A549 (cell line): Measurements from ENCODE around the gene CYP26B1.

Source experiments
- CTCF ChIP-seq: fragments of >200 bp; sonication (Bioruptor Twin); formaldehyde crosslinking; IDR thresholded peaks from 3 replicates; pipeline ENCODE4 v1.5.1; 2016
- JUN ChIP-seq, 2 experiments: fragments of >200 bp; sonication (Bioruptor Twin); formaldehyde crosslinking; IDR thresholded peaks; 2 replicates in 1 of 2; 3 replicates in 1 of 2; pipeline ENCODE4 v1.6.1; 2016 to 2017
- MAFK ChIP-seq: fragments of 450-650 bp; IDR thresholded peaks from 2 replicates; pipeline ENCODE4 v1.6.1; 2014; ENCODE audit not compliant: partially characterized antibody
- MAZ ChIP-seq: fragments of 150-350 bp; IDR thresholded peaks from 2 replicates; pipeline ENCODE4 v1.6.1; 2014; ENCODE audit warnings: antibody characterized with exemption, low read depth, low read length, borderline replicate concordance
- MYC ChIP-seq: IDR thresholded peaks from 2 replicates; pipeline ENCODE4 v1.6.1; 2012; ENCODE audit warnings: mild to moderate bottlenecking, inconsistent platforms, low read length, improper control_type of control experiment, borderline replicate concordance
- POLR2A ChIP-seq: IDR thresholded peaks from 2 replicates; pipeline ENCODE4 v1.6.1; 2012; ENCODE audit warnings: mild to moderate bottlenecking, low read length
- POLR2AphosphoS2 ChIP-seq: conservative IDR thresholded peaks from 2 replicates; pipeline ENCODE4 v1.6.1; 2012; ENCODE audit warnings: low read length, improper control_type of control experiment, inconsistent platforms
- RARB ChIP-seq: fragments of 250-450 bp; sonication (Bioruptor Pico); IDR thresholded peaks from 2 replicates; pipeline ENCODE4 v1.8.0; 2021; ENCODE audit warnings: mild to moderate bottlenecking, moderate library complexity
- SMC3 ChIP-seq: fragments of >200 bp; sonication (Bioruptor Twin); formaldehyde crosslinking; IDR thresholded peaks from 3 replicates; pipeline ENCODE4 v1.6.1; 2018; ENCODE audit warnings: inconsistent platforms
- SREBF2 ChIP-seq: fragments of 450-650 bp; IDR thresholded peaks from 2 replicates; pipeline ENCODE4 v1.6.1; 2014; ENCODE audit warnings: mild to moderate bottlenecking, moderate library complexity
- ZFP36 ChIP-seq: fragments of 450-650 bp; IDR thresholded peaks from 2 replicates; pipeline ENCODE4 v1.6.1; 2014; ENCODE audit warnings: borderline replicate concordance; ENCODE audit not compliant: partially characterized antibody
- TF ChIP-seq, protein P1 (sequence below): fragments of 200-600 bp; sonication (generic); IDR thresholded peaks from 2 replicates; pipeline ENCODE4 v1.6.1; 2016; ENCODE audit warnings: antibody characterized with exemption, mild to moderate bottlenecking, moderate library complexity

DNA sequence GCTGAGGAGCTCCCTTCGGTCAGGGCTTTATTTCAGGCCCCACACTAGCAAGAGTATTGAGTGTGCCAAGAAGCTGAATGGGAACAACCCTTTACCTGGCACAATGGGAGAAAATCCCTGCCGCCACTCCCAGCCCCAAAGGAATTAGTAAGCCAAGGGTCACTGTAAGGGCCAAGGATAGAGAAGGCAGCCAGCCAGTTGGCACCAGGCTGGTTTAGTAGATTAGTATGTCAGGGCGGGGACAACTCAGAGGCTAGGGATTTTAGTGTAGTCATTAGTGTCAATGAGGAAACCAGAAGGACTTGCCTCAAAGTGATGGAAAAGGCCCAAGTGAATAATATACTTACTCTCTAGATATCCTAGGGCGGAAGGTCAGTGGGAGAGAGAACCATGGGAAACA lies 34.9 kb upstream of the CYP26B1 start:
- no peak for TF ChIP-seq POLR2AphosphoS2
- no peak for TF ChIP-seq CTCF
- TF ChIP-seq, protein P1, sequence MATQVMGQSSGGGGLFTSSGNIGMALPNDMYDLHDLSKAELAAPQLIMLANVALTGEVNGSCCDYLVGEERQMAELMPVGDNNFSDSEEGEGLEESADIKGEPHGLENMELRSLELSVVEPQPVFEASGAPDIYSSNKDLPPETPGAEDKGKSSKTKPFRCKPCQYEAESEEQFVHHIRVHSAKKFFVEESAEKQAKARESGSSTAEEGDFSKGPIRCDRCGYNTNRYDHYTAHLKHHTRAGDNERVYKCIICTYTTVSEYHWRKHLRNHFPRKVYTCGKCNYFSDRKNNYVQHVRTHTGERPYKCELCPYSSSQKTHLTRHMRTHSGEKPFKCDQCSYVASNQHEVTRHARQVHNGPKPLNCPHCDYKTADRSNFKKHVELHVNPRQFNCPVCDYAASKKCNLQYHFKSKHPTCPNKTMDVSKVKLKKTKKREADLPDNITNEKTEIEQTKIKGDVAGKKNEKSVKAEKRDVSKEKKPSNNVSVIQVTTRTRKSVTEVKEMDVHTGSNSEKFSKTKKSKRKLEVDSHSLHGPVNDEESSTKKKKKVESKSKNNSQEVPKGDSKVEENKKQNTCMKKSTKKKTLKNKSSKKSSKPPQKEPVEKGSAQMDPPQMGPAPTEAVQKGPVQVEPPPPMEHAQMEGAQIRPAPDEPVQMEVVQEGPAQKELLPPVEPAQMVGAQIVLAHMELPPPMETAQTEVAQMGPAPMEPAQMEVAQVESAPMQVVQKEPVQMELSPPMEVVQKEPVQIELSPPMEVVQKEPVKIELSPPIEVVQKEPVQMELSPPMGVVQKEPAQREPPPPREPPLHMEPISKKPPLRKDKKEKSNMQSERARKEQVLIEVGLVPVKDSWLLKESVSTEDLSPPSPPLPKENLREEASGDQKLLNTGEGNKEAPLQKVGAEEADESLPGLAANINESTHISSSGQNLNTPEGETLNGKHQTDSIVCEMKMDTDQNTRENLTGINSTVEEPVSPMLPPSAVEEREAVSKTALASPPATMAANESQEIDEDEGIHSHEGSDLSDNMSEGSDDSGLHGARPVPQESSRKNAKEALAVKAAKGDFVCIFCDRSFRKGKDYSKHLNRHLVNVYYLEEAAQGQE, result no peak
- no peak for TF ChIP-seq RARB (CRISPR knock-in tag)
- TF ChIP-seq POLR2A, result no peak
- TF ChIP-seq SREBF2, result no peak
- no peak for TF ChIP-seq MAZ
- TF ChIP-seq SMC3, result no peak
- TF ChIP-seq ZFP36, result no peak
- no peak for TF ChIP-seq MAFK
- no peak for TF ChIP-seq MYC
- no peak for TF ChIP-seq JUN (IDR thresholded peaks at IDR 0.05)
